ENCODE measurements around the gene RUNX3. TPM values are rescaled to one million over a fixed set of nuclear protein-coding genes. Genes with fewer than 3 reads are reported as not detected.
A peak's percentile ranks its signal among the peaks of the same experiment; 100 is the strongest.

RUNX3 gene
- total RNA-seq, 2 donors from 2014 or later, result 1.6 to 5.7 TPM

DNA sequence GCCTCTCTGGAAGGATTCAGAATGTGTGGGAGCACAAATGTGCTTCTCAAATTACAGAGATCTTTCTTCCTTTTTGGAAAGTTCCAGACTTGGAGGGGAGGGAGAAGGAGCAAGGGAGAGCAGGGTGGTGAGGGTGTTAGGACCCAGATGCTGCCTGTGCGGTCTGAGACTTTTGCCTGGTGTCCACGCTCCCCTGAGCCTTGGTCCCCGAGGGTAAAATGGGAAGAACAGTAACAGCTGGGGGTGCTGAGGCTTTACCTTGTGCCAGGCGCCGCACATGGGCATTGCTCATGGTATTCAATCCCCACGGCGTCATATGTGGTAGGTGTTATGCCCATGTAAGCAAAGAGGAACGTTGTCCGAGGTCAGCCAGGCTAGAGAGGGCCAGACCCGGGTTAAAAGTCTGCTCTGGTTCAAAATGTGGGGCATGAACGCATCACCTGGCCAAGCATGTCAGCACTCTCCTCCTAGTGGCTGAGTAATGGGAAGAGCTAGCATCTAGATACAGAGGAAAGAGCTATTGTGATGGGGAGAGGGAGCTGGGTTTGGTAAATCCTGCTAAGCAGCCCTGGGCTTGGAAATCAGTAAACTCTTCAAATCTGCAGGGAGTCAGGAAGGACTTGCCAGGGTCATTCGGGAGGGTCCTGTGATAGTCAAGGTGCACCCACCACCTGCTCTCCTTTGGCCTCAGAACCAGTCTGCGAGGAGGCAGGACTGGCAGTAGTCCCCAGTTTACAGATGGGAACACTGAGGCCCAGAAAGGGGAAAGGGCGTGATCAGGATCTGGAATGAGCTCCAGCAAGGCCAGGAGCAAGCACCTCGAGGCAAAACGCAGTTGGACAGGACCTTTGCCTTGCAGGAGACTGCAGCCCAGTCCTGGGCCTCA lies 4.5 kb upstream of the RUNX3 start:
- no peak for DNase-seq

DNA sequence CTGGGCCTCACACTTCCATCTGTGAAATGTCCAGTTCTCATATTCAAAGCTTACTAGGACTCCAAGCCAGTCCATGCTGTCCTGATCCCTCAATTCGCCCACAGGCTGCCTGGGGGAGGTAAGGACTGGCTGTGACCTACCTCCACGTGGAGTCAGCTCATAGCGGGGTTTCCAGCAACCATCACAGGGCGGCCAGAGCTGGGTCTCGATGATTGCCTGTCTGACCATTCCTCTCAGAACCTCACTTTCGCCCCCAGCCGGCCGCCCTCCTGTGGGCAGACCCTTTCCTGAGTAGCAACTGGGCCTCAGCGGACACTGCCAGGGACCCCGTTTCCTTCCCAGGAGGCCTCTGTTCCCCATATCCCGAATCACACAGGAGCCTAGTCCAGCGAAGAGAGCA lies 3.4 kb upstream of the RUNX3 start:
- no peak for ATAC-seq
- DNase-seq, result no peak
- intact Hi-C loops (cut with DNase I, micrococcal nuclease), result loop anchor here (10.0 kb wide), 2 partner anchors 101 to 271 kb away; no protein-coding TSS in a partner anchor

More for the DNA sequence above, 4.5 kb upstream of the RUNX3 start:
- ATAC-seq, result no peak
- intact Hi-C loops (cut with DNase I, micrococcal nuclease), result loop anchor here (10.0 kb wide), 2 partner anchors 100 to 270 kb away; no protein-coding TSS in a partner anchor

DNA sequence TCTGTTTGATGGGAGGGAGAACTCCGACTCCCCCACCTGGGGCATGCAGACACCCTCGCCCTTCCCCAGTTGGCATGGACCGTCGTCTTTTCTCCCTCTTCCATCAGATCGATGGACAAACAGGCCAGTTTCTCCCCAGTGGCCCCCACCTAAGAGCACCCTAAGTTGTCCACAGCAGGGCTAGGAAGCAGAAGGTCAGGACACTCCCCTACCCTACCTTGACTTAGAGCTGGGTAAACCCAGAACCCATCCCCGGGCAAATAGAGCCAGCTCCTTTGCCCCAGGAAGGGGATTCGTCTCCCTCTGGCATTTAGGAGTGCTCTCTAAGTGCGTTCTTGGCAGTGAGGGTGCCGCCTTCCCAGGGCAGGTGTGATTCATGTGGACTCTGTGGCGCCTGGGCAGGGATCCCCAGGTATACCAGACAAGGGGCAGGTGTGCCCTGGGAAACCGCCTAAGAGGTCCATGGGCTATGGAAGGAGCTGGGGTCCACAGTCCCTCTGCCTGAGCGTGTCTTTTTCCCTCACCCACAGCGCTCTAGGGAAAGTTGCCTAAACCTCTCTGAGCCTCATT lies 2.7 kb upstream of the RUNX3 start:
- intact Hi-C loops (cut with DNase I, micrococcal nuclease), result loop anchor here (10.0 kb wide), 2 partner anchors 102 to 272 kb away; no protein-coding TSS in a partner anchor
- DNase-seq (no peak), ATAC-seq (no peak)

DNA sequence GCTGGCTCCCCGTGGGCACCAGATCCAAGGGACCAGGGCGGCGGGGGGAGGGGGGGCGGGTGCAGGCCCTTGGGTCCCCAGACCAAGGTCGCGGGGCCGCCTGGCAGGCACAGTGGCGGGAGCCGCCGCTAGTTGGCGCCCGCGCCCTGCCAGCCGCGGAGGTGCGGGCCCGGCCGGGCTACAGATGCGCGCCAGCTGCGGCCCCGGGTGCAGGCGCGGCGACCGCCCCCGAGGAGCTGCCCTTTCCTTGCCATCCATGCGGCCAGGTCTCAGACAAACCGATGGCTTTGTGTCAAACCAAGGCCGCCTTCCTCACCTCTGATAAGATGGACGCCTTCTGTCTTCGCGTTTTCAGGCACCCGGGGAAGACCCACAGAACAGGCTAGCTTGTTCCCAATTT lies 2.2 kb upstream of the RUNX3 start:
- peak in 1 of 2 donors; percentile 64 for DNase-seq
- peak; percentile 70 for ATAC-seq
- intact Hi-C loops (cut with DNase I, micrococcal nuclease), result loop anchor here (10.0 kb wide), 2 partner anchors 103 to 273 kb away; no protein-coding TSS in a partner anchor

DNA sequence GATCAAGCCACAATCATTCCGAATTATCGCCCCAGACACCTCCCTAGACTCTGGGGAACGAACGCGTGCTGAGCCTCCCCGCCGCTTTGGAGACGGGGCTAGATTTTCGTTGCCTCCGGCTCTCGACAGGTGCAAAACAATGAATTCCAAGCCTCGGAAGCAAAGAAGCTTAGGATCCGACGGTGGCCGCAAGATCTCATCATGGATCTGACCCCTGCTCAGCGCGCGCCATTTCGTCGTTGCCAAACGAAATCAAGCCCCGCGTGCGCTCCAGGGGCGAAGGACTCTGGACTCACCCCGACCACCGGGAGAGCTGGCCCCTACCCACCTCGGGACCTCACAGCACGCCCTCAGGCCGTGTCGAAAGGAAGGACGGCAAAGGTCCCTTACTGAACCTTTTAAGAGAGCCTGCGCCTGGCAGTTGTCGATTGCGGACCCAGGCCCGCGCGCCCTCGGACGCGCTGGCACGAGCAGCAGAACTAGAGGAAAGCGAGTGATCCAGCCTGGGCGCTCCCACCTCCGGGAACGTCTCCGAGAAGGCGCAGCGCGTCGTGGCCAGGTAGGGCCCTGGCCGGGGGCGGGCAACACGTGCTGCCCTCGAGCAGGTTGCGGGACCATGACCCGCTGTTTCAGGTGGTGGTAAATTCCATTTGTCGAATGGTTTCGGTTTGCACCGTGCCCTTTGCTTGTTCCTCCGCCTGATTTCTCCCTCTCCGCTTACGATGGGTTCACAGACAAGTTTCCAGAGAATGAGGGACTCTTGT lies 1.6 kb upstream of the RUNX3 start:
- ATAC-seq (peak; percentile 13), DNase-seq (no peak)
- intact Hi-C loops (cut with DNase I, micrococcal nuclease), result loop anchor here (10.0 kb wide), 2 partner anchors 103 to 273 kb away; no protein-coding TSS in a partner anchor

DNA sequence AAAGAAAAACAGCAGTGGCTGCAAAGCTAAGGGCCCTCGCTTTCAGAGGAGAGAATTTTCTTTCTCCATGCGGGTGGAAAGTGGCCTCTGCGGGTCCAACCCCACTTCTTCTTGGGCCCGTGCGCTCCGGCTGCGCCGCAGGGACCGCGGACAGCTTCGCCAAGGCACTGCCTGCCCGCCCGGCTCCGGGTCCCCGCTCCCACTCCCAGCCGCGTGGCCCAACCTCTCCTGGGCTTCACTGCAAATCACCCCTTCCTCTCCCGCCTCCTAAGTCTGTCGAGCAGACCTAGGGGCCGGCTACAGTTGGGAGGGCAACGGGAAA lies 1.0 kb upstream of the RUNX3 start:
- DNase-seq (no peak), ATAC-seq (no peak)
- intact Hi-C loops (cut with DNase I, micrococcal nuclease), result loop anchor here (10.0 kb wide), 2 partner anchors 104 to 274 kb away; no protein-coding TSS in a partner anchor

DNA sequence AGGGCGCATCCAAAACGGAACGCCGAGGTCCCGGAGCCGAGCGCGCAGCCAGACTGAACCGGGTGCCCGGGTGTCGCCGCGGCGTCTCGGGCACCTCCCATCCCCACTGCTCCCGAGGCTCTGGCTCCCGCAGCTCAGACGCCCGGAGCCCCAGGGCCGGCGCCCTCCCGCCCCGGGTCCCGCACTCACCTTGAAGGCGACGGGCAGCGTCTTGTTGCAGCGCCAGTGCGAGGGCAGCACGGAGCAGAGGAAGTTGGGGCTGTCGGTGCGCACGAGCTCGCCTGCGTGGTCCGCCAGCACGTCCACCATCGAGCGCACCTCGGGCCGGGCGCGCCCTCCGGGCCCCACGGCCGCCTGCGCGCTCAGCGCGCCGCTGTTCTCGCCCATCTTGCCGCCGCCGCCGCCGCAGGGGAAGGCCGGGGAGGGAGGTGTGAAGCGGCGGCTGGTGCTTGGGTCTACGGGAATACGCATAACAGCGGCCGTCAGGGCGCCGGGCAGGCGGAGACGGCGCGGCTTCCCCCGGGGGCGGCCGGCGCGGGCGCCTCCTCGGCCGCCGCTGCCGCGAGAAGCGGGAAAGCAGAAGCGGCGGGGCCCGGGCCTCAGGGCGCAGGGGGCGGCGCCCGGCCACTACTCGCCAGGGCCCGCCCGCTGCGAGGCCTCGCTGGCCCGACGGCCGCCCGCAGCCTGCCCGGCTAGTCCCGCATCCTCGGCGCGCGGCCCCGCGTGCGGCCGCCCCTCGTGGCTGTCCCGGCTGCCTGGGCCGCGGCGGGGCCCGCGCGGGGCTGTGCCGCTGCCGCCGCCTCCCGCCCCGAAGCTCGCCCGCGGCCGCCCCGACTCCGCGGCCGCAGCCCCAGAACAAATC lies 447 bp downstream of the RUNX3 start:
- ATAC-seq (peak; percentile 28), DNase-seq (peak in 1 of 2 donors; percentile 43)
- intact Hi-C loops (cut with DNase I, micrococcal nuclease), result loop anchor here (10.0 kb wide), 2 partner anchors 105 to 275 kb away; no protein-coding TSS in a partner anchor

DNA sequence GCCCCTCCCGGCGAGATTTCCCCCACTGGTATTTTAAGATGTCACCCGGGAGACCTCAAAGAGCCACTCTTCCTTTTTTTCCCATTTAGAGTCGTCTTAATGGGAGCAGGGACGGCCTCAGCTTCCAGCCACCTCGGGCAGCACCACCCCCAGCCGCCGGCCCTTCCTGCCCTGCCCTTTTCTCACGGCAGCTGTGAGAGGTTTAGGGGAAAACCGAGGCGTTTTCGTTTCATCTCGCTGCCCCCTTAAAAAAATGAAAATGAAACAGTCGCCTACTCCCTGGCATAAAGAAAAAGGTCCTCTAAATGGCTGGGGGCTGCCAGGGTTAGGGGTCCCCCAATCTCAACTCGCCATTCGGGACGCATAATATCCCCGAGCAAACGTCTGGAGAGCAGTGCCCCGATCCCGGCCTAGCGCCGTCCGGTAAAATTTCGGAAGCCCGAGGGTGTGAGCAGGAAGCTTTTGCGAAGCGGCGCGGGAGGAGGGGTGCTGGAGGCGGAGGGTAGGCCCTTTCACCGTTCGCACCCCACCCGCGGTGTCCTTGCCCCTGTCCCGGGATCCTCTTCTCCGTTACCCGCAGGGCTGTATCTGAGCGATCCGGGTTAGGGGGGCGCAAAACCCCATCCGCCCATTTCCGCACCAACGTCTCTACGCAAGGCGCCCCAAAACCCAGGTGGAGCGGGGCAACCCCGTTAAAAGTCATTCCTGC lies 1.2 kb downstream of the RUNX3 start:
- peak in 1 of 2 donors; percentile 48 for DNase-seq
- peak; percentile 2 for ATAC-seq
- intact Hi-C loops (cut with DNase I, micrococcal nuclease), result no loop called here

DNA sequence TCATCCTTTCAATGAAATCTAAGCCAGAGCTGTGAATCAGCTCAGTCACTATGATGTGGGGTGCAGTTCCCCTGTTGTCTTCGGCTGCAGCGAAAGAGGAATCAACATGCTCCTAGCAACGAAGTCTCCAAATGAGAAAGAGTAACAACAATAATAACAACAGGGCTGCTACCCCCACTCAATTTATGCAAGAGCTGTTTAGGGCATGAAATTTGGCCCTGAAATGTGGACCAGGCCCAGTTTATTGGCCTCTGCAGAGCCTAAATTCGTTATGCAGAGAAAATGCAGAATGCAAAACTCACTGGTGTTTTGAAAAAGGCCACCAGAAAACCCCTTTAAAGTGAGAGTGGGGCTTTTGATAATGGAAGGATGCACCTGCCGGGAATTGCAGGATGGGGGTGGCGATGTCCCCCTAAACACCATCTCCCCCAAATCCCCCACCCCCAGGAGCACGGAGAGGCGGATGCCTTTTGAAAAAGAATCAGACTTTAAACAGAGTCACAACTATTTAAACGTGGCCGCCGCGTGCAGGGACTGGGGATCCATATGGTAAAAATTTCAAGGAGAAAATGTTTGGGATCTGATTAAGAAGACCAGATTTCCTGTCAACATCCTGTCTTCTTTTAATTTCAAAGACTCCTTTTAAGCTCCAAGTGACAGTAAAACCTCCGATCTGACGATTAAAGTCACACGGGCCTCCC lies 1.9 kb downstream of the RUNX3 start:
- DNase-seq (no peak), ATAC-seq (no peak)
- intact Hi-C loops (cut with DNase I, micrococcal nuclease), result no loop called here

DNA sequence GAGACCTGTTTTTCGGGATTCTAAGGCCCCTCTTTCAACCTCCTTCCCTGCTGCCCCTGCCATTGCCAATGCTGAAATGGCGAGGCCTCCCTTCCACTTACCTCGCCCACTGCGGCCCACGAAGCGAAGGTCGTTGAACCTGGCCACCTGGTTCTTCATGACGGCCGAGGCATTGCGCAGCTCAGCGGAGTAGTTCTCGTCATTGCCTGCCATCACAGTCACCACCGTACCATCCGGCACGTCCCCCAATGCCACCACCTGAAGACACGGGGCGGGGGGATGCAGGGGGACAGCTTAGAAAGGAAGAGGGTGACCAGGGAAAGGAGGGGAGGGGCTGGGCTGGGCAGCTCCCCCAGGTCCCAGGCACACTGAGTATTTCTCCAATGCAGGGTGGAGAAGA lies 2.6 kb downstream of the RUNX3 start:
- intact Hi-C loops (cut with DNase I, micrococcal nuclease), result no loop called here
- DNase-seq (no peak), ATAC-seq (no peak)

DNA sequence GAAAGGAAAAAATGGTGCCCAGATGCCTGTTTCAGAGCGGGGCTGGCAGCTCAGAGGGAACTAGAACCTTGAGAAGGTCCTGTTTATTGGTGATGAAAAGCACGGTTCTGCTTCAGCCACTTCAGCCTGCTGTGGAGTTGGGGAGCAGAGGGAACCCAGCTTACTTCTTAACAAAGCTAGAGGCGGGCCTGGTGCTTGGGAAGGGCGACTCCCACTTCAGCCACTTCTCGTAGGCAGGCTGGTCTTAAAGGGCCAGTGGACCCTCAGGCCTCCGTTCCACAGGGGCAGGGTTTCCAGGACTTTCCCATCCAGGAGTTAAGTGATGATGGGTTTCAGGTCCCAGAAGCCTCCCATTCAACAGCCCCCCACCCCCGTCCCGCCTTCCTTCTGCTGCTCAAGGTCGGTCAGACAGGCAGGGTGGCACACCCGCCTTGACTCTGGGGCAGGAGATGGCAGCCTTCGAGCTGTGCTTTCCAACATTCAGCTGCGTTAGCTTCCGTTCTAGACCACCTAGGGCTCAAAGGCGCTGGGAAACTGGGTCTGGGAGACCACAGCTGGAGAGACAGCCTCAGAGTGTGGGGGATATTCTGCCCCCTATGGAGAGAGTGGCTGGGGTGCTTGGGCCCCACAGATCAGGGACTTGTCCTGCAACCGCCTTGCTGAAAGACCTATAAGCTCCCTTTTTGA lies 3.4 kb downstream of the RUNX3 start:
- no peak for ATAC-seq
- no peak for DNase-seq
- intact Hi-C loops (cut with DNase I, micrococcal nuclease), result no loop called here

DNA sequence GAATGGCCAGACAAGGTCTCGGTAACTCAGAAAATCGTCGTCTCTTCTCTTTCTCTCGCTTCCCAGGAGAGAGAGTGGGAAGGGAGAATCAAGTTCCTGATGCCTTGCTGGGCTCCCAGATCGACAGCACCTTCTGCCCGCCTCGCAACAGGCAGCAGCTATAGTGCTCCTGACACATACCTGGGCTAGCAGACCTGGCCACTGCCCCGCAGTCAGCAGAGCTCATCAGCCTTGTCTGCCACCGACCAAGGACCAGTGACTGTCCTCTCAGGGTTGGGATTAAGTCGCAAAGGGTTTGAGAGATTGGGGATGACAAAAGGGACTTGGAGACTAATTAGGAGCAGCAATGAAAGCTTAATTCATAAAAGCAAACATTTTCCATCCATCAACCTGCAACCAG lies 4.1 kb downstream of the RUNX3 start:
- ATAC-seq (no peak), DNase-seq (no peak)
- intact Hi-C loops (cut with DNase I, micrococcal nuclease), result no loop called here

DNA sequence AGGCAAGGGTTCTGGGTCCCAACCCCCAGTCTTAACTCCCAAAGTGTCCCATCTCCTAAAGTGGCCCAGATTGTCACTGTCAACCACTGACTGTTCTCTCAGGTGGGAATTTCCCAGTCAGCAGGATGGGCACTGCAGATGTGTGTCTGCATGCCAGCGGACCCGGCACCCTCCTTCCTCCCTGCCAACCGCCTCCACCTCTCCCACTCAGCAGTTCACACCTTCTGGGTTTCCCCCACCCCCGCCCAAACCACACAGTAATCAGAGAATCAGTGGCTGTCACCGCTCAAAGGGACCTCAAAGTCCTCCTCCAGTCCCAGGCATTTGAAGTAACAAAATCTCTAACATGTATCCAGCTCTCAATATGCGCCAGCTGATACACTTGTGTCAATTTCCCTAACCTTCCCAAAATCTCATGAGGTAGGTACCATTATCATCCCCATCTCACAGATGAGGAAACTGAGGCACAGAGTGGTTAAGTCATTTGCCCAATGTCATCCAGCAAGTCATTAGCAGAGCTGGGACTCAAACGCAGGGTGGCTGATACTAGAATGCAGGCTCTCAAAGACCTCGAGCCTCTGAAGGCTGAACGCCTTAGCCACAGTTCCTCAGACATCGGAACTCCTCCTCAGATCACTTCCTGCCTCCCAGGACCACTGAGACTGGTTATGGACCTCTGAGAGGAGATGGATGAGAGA lies 4.8 kb downstream of the RUNX3 start:
- ATAC-seq (no peak), DNase-seq (no peak)
- intact Hi-C loops (cut with DNase I, micrococcal nuclease), result no loop called here

DNA sequence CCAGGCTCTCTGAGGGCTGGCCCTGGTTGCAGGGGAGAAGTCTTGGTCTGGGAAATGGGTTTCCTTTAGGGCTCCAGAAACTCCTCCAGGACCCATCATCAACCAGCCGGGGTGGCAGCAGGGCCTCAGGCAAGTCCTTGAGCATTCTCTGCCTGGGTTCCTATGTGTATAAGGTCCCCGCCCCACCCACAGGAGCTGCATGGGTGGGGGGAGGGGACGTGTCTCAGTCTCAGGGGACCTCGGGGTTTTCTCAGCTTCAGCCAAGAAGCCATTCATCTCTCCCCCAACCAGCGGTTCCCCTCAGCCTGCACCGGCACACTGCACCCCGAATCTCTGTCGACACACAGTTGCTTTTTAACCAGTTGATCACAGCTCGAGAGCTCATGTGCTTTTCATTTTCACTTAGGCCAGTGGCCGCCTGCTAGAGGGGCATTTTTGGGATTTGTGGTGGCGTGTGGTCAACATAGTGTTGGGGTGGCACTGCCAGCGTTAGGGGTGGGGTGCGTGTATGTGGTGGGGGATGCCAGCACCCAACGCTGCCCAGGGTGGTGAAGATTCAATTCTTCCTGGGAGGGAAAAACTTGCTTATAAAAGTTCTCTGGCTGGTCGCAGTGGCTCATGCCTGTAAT lies 6.5 kb downstream of the RUNX3 start:
- intact Hi-C loops (cut with DNase I, micrococcal nuclease), result no loop called here
- DNase-seq (no peak), ATAC-seq (no peak)

DNA sequence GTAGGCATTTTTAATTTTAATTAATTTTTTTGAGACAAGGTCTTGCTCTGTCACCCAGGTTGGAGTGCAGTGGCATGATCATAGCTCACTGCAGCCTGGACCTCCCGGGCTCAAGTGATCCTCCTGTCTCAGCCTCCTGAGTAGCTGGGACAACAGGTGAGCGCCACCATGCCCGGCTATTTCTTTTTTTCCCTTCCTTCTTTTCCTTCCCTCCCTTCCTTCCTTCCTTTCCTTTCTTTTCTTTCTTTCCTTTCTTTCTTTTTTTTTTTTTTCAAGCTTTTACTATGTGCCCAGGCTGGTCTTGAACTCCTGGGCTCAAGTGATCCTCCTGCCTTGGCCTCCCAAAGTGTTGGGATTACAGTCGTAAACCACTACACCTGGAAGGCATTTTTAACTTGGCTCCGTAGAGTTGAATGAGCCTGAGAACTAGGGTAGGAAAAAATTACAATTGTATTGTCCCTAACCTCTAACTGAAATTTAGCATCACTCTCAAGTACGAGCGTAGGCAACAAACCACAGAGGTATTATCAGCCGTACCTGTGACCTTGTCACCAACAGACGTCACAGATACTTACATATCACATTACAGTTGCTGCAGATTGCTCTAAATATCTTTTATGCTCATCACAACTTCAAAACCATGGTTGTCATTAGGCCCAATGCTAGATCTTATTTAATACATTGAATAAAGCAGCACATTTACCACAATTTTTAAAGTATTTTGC lies 8.0 kb downstream of the RUNX3 start:
- DNase-seq (no peak), ATAC-seq (no peak)
- intact Hi-C loops (cut with DNase I, micrococcal nuclease), result no loop called here

Measured in left colon (tissue), 2 donors.